NT2/D1 (cell line): ENCODE data around the gene ZFAND2B.
A peak's percentile ranks its signal among the peaks of the same experiment; 100 is the strongest.

Source experiments
- DNase-seq: peaks from one replicate; pipeline ENCODE4 v3.0.0-alpha.2; 2011; ENCODE audit warnings: low read depth, low spot score
- H3K27me3 ChIP-seq: 2 replicates; pipeline ENCODE4 v1.6.0; 2011; ENCODE audit warnings: mild to moderate bottlenecking; ENCODE audit not compliant: insufficient read length, insufficient read depth
- H3K36me3 ChIP-seq: 2 replicates; pipeline ENCODE4 v1.6.1; 2011; ENCODE audit warnings: mild to moderate bottlenecking, low read length, mixed read lengths; ENCODE audit not compliant: insufficient read depth, insufficient read length
- H3K4me1 ChIP-seq: 2 replicates; pipeline ENCODE4 v1.5.1; 2011; ENCODE audit not compliant: insufficient read depth, insufficient read length
- H3K4me3 ChIP-seq: 2 replicates; pipeline ENCODE4 v1.5.1; 2011; ENCODE audit warnings: low read depth; ENCODE audit not compliant: insufficient read length
- H3K9ac ChIP-seq: 2 replicates; pipeline ENCODE4 v1.6.0; 2011; ENCODE audit warnings: low read depth; ENCODE audit not compliant: insufficient read length
- H3K9me3 ChIP-seq: 2 replicates; pipeline ENCODE4 v1.5.1; 2011; ENCODE audit warnings: mild to moderate bottlenecking, low read length; ENCODE audit not compliant: insufficient read depth
- SUZ12 ChIP-seq: IDR thresholded peaks from 2 replicates; pipeline ENCODE4 v1.6.1; 2011; ENCODE audit not compliant: insufficient read length, insufficient read depth; ENCODE audit errors: extremely low read depth
- YY1 ChIP-seq: IDR thresholded peaks from 2 replicates; pipeline ENCODE4 v1.6.1; 2011; ENCODE audit not compliant: insufficient read length, insufficient read depth
- ZNF274 ChIP-seq: IDR thresholded peaks from 2 replicates; pipeline ENCODE4 v1.6.1; 2011; ENCODE audit warnings: mild to moderate bottlenecking, low read depth, low read length

The ZFAND2B gene

GRCh38 chr2:219176818-219177551, 29.6 kb upstream of the ZFAND2B start, which contains the start of gene CNPPD1:
CNPPD1 (minus strand) TSS chr2:219176925; CDS start chr2:219176828, 97 bp downstream.
- DNase-seq = no peak
- H3K27me3 ChIP-seq = no peaks in the 10 kb centered on the region
- H3K4me3 ChIP-seq = peak within 1 kb of the TSS; percentile 86
- H3K4me1 ChIP-seq = no peaks in the 10 kb centered on the region
- peak within 1 kb of the TSS; percentile 92 for H3K9ac ChIP-seq
- H3K36me3 ChIP-seq = peaks cover 60% of the 10 kb centered on the region
- no peaks in the 10 kb centered on the region for H3K9me3 ChIP-seq
- TF ChIP-seq YY1 = no peak
- TF ChIP-seq ZNF274 = no peak
- no peak for TF ChIP-seq SUZ12

- H3K9me3 ChIP-seq = no peaks in the 10 kb centered on the region
- TF ChIP-seq ZNF274 = no peak
- no peak for TF ChIP-seq YY1
- no peak for TF ChIP-seq SUZ12
- no peaks in the 10 kb centered on the region for H3K27me3 ChIP-seq
- H3K4me1 ChIP-seq = no peaks in the 10 kb centered on the region
- peak within 1 kb of the TSS; percentile 93 for H3K9ac ChIP-seq
- DNase-seq = peak; percentile 87
- H3K4me3 ChIP-seq = peak within 1 kb of the TSS; percentile 86
- peaks cover 61% of the 10 kb centered on the region for H3K36me3 ChIP-seq
Observed at GRCh38 chr2:219177552-219178376, 28.8 kb upstream of the ZFAND2B start, which contains the start of gene RETREG2. RETREG2 (plus strand) TSS chr2:219178275; CDS start chr2:219178353, 78 bp downstream.

- Histone ChIP-seq H3K4me1 (no peaks in the 10 kb centered on the region), H3K4me3 (peak overlapping the region; percentile 86), H3K36me3 (peaks cover 61% of the 10 kb centered on the region), H3K27me3 (no peaks in the 10 kb centered on the region), H3K9ac (peak overlapping the region; percentile 93), H3K9me3 (no peaks in the 10 kb centered on the region)
- DNase-seq = no peak
- TF ChIP-seq YY1 (no peak), ZNF274 (no peak), SUZ12 (no peak)
Observed at GRCh38 chr2:219178377-219179175, 28.0 kb upstream of the ZFAND2B start.

- TF ChIP-seq ZNF274 (no peak), YY1 (no peak), SUZ12 (no peak)
- no peaks in the 10 kb centered on the region for H3K4me1 ChIP-seq
- H3K9ac ChIP-seq = no peak overlapping the region
Observed at GRCh38 chr2:219179601-219180465, 26.7 kb upstream of the ZFAND2B start.

GRCh38 chr2:219180961-219181360, 25.6 kb upstream of the ZFAND2B start:
- H3K4me3 ChIP-seq = no peak overlapping the region
- H3K9ac ChIP-seq = no peak overlapping the region
- H3K36me3 ChIP-seq = peaks cover 53% of the 10 kb centered on the region
- no peak for DNase-seq
- no peaks in the 10 kb centered on the region for H3K9me3 ChIP-seq
- H3K4me1 ChIP-seq = no peaks in the 10 kb centered on the region
- no peaks in the 10 kb centered on the region for H3K27me3 ChIP-seq
- no peak for TF ChIP-seq SUZ12
- TF ChIP-seq YY1 = no peak
- no peak for TF ChIP-seq ZNF274

More at GRCh38 chr2:219179601-219180465, 26.7 kb upstream of the ZFAND2B start:
- Histone ChIP-seq H3K9me3 (no peaks in the 10 kb centered on the region), H3K36me3 (peaks cover 58% of the 10 kb centered on the region), H3K27me3 (no peaks in the 10 kb centered on the region), H3K4me3 (no peak overlapping the region)
- DNase-seq = no peak

GRCh38 chr2:219181531-219181930, 25.1 kb upstream of the ZFAND2B start:
- Histone ChIP-seq H3K4me3 (no peak overlapping the region), H3K4me1 (no peaks in the 10 kb centered on the region), H3K9ac (no peak overlapping the region), H3K9me3 (no peaks in the 10 kb centered on the region), H3K27me3 (no peaks in the 10 kb centered on the region), H3K36me3 (peaks cover 53% of the 10 kb centered on the region)
- no peak for DNase-seq
- TF ChIP-seq SUZ12 (no peak), ZNF274 (no peak), YY1 (no peak)
